K562 (cell line): ENCODE data around the gene OR6S1. TPM values are rescaled to one million over a fixed set of nuclear protein-coding genes. Genes with fewer than 3 reads are reported as not detected.

Source experiments
- RNF2 ChIP-seq: sonication (generic); IDR thresholded peaks from 2 replicates; pipeline ENCODE4 v1.6.1; 2016
- THAP7 ChIP-seq: fragments of 250-450 bp; sonication (Bioruptor Pico); IDR thresholded peaks from 2 replicates; pipeline ENCODE4 v1.5.0; 2021
- XRCC5 ChIP-seq: fragments of 200-400 bp; formaldehyde crosslinking; IDR thresholded peaks from 2 replicates; pipeline ENCODE4 v1.6.1; 2017; ENCODE audit warnings: low read depth, mild to moderate bottlenecking, low read length
- ZBTB12 ChIP-seq: fragments of 250-450 bp; sonication (Bioruptor Pico); IDR thresholded peaks from 2 replicates; pipeline ENCODE4 v1.4.0; 2020
- ZNF212 ChIP-seq: fragments of 450-650 bp; formaldehyde crosslinking; IDR thresholded peaks from 2 replicates; pipeline ENCODE4 v1.4.0; 2020; ENCODE audit warnings: mild to moderate bottlenecking
- ZNF384 ChIP-seq: IDR thresholded peaks from 2 replicates; pipeline ENCODE4 v1.6.1; 2012; ENCODE audit warnings: low read depth, low read length, improper control_type of control experiment
- ZNF740 ChIP-seq, 3 experiments: fragments of 200-800 bp in 1 of 3; sonication (Bioruptor generic) in 1 of 3; sonication (generic) in 1 of 3; formaldehyde crosslinking in 1 of 3; IDR thresholded peaks; 2 replicates each; pipeline versions ENCODE4 v1.6.1 to v1.8.0; 2016 to 2022; ENCODE audit warnings: mild to moderate bottlenecking in 2 of 3, missing compliant biosample characterization in 2 of 3, missing genetic modification characterization in 2 of 3, missing genetic modification reagents in 1 of 3
- ZNF77 ChIP-seq: fragments of 250-450 bp; sonication (Bioruptor Pico); IDR thresholded peaks from 2 replicates; pipeline ENCODE4 v1.5.0; 2020
- polyA plus RNA-seq, 8 experiments: library from polyadenylated mRNA; depleted of rRNA in 4 of 8; stranded (reverse) in 5 of 8; unstranded in 3 of 8; fragments of >200 nt; fragmentation: Nextera tagmentation in 2 of 8; fragmentation: Illumina TruSeq in 1 of 8; extraction: Ambion mirVana in 2 of 8; extraction: Trizol in 1 of 8; gene quantifications; 2 replicates each; pipeline versions ENCODE4 v1.2.1 to v1.2.3, GENCODE V29; 2011 to 2014; ENCODE audit warnings: inconsistent platforms in 1 of 8, missing spikeins in 1 of 8
- total RNA-seq, 7 experiments: library from RNA; depleted of rRNA in 6 of 7; stranded (reverse); fragments of >200 nt in 6 of 7; fragmentation: Illumina TruSeq in 2 of 7; extraction: Trizol in 2 of 7; gene quantifications; 2 replicates each; pipeline versions ENCODE4 v1.2.1 to v1.2.3, GENCODE V29; 2011 to 2021; ENCODE audit warnings: low replicate concordance in 1 of 7
- TF ChIP-seq, protein P1 (sequence below), 2 experiments: IDR thresholded peaks; 2 replicates each; pipeline ENCODE4 v1.6.1; 2012; ENCODE audit warnings: improper control_type of control experiment in 2 of 2, low read depth in 2 of 2, low read length in 2 of 2, borderline replicate concordance in 1 of 2

Gene OR6S1
- total and polyA plus RNA-seq, 9 of the 15 experiments (the other 6 are each of a cell fraction or from before 2014, with no cell fraction given) = not detected

- TF ChIP-seq THAP7 (no peak), ZNF740 (CRISPR knock-in tag; IDR thresholded peaks at IDR 0.05) (no peak), ZNF740 (tag; IDR thresholded peaks at IDR 0.05) (no peak), RNF2 (no peak), ZNF384 (0 out of 2 replicates have a peak, but pooled peaks have one; percentile 31), ZBTB12 (CRISPR knock-in tag) (no peak), ZNF212 (CRISPR knock-in tag) (no peak), ZNF77 (no peak), XRCC5 (0 out of 2 replicates have a peak, but pooled peaks have one; percentile 34)
- TF ChIP-seq, protein P1, sequence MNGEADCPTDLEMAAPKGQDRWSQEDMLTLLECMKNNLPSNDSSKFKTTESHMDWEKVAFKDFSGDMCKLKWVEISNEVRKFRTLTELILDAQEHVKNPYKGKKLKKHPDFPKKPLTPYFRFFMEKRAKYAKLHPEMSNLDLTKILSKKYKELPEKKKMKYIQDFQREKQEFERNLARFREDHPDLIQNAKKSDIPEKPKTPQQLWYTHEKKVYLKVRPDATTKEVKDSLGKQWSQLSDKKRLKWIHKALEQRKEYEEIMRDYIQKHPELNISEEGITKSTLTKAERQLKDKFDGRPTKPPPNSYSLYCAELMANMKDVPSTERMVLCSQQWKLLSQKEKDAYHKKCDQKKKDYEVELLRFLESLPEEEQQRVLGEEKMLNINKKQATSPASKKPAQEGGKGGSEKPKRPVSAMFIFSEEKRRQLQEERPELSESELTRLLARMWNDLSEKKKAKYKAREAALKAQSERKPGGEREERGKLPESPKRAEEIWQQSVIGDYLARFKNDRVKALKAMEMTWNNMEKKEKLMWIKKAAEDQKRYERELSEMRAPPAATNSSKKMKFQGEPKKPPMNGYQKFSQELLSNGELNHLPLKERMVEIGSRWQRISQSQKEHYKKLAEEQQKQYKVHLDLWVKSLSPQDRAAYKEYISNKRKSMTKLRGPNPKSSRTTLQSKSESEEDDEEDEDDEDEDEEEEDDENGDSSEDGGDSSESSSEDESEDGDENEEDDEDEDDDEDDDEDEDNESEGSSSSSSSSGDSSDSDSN (IDR thresholded peaks at IDR 0.05; ENCODE audit: borderline replicate concordance in 1 of 2, low read depth in 2 of 2, low read length in 2 of 2) = peak; percentile 16 to 51; a peak in 1 of 4 replicates
These were observed 42.6 kb upstream of the OR6S1 start, which contains the start of gene RNASE4 (continued) for GRCh38 chr14:20683891-20684661.
